NCI-H128 (cell line): Measurements from ENCODE around the gene PEX26.
"Not testable (repeated sequence)": the region's sequence is repeated elsewhere in the genome, so short reads cannot be mapped to it uniquely, and the experiment has no call there.

Experiments
- DNase-seq: peaks from one replicate; lab custom pipeline; 2025; ENCODE audit not compliant: unreplicated experiment; lab: John Stamatoyannopoulos, UW

PEX26 gene

DNA sequence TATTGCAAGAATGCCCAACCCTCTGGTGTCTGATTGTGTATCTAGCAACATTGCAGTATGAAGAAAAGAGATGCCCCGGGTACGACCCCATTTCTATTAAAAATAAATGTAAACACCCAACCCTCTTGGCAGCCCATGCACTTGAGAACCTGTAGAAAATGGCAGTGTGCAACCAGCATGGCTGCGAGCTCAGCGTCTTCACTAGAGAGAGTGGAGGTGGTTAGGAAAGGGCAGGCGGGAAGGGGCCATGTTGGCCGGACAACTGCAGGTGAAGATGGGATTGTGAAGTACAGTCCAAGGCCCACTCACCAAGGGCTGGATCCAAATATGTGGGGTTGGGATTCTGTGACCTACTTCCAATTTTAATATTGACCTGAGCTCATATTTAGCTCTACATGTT lies 15.9 kb downstream of the PEX26 start:
- no peak for DNase-seq

DNA sequence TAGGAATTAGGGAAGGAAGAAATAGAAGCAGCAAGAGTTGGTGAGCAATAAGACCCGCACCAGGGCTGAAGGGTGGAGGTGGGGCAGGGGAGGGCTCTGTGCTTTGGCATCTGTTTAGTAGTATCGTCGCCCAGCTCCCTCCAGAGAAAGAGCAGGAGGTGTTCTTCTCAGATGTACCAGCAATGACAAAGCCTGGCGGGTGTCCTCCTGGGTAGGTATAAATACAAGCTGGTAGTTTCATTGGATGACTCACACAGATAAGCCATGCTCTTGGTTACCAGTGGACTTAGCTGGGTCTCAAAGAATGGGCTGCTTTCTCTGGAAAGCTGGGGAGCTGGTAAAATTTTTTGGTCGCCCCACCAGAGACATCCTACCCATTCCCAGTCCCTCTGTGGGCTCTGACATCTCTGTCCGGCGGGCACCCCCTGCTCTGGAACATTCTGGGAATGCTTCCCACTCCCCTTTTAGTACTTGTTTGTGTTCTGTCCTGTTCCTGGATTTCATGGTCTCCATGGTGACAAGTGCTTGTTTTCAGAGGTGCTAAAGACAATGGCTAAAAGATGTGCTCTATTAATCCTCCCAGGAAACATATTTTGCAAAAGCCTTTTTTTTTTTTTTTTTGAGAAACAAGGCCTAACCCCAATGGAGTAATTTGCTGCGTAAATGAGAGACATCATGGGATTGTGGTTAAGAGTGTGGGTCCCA lies 17.5 kb downstream of the PEX26 start:
- no peak for DNase-seq

DNA sequence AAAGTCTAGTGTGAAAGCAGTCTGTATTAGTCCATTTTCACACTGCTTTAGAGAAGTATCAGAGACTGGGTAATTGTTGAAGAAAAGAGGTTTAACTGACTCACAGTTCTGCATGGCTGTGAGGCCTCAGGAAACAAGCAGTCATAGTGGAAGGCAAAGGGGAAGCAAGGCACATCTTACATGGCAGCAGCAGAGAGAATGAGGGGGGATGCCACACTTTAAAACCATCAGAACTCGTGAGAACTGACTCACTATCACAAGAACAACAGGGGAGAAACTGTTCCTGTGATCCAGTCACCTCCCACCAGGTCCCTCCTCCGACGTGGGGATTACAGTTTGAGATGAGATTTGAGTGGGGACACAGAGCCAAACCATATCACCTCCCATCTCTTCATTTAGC lies 19.0 kb downstream of the PEX26 start:
- DNase-seq: no peak

DNA sequence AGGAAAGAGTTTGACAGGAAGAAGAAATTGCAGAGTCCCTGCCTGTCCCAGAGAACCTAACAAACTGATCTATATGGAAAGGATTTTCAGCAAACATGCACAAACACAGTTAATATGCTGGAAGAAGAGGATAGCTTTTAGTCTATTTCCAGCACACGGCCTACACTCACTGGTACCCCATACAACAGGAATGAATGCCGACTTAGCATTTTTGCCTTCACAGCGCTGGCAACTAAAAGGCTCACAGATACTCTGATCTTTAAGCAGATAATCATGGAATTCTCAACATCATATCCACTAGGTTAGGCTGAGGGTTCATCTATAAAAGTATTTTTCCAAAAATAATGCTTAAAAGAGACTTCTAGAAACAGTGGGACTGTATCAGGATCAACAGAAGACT lies 23.0 kb downstream of the PEX26 start:
- DNase-seq: no peak

DNA sequence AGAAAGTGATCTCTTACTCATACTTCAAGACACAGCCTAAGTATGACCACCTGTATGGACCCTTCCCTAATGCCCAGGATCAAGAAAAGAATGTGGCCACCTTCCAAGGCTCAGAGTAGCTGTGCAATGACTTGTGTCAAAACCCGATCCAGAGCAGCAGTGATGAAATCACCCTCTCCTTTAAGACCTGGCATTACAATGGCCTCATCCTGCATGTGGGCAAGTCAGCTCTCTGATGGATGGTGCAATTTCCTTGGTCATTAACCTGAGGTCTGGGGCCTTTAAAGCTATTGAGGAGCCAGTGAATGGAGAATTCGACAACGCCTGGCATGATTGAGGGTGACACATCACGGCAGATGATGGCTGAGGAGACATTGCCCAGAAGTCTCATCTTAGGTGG lies 23.7 kb downstream of the PEX26 start:
- no peak for DNase-seq

DNA sequence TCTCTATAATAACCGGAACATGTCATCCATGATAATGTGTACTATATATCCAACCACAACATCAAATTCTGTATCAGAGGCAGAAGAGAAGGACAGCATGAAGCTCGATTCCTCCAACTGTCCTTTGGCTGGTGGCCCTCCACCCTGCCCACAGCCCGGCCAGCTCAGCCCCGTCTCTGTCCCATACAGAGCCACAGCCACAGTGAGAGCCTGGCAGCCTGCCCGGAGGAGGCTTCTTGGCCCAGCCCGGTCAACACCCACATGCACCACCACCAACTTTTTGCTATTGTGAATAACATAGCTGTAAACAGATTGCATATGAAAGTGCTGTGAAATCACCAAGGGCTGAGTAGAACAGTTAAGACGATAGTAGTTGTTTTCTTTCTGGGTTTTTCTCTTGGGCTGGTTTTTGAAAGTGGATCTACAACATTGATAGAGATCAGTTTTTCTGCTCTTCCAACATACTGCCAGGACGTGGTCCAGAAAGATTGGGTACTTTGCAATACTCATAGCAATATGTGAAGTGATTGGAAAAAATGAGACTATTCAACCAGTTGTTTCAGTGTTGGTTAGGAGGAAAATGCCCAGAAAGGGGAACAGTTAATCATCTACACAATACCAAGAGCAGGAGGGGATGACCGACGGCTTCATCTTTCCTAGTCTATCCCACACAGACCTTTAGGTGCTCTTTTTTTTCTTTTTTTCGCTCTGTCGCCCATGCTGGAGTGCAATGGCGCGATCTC lies 25.9 kb downstream of the PEX26 start:
- DNase-seq: no peak

DNA sequence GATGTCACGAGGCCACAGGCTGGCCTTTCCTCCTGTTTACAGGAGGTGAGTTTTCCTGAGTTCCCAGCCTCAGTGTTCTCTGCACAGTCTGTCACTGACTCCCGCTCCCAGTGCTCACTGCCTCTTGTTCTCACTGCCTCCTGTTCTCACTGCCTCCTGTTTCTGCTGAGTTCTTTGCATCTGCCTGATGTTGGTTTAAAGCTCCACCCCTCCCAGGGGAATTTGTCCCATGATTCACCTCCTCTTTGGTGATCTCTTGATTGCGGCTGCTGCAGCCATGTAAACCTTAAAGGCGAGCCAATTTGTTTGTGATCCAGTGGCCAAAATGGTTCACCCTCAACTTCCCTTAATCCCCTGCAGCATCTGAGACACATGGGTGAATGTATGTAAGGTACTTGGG lies 26.8 kb downstream of the PEX26 start:
- no peak for DNase-seq

DNA sequence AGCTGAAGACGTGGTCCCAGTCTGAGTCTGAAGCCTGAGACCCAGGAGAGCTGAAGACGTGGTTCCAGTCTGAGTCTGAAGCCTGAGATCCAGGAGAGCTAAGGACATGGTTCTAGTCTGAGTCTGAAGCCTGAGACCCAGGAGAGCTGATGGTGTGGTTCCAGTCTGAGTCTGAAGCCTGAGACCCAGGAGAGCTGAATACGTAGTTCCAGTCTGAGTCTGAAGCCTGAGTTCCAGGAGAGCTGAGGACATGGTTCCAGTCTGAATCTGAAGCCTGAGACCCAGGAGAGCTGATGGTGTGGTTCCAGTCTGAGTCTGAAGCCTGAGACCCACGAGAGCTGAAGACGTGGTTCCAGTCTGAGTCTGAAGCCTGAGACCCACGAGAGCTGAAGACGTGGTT lies 28.2 kb downstream of the PEX26 start:
- DNase-seq: not testable (repeated sequence)

DNA sequence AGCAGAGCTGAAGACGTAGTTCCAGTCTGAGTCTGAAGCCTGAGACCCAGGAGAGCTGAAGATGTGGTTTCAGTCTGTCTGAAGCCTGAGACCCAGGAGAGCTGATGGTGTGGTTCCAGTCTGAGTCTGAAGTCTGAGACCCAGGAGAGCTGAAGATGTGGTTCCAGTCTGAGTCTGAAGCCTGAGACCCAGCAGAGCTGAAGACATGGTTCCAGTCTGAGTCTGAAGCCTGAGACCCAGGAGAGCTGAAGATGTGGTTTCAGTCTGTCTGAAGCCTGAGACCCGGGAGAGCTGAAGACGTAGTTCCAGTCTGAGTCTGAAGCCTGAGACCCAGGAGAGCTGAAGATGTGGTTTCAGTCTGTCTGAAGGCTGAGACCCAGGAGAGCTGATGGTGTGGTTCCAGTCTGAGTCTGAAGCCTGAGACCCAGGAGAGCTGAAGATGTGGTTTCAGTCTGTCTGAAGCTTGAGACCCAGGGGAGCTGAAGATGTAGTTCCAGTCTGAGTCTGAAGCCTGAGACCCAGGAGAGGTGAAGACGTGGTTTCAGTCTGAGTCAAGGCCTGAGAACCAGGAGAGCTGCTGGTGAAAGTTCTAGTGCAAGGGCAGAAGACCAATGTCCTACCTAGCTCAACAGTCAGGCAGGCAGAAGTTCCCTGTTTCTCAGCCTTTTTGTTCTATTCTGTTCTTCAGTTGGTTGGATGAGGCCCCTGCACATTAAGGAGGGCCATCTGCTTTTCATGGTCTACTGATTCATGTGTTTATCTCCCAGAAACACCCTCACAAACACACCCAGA lies 29.0 kb downstream of the PEX26 start:
- not testable (repeated sequence) for DNase-seq

DNA sequence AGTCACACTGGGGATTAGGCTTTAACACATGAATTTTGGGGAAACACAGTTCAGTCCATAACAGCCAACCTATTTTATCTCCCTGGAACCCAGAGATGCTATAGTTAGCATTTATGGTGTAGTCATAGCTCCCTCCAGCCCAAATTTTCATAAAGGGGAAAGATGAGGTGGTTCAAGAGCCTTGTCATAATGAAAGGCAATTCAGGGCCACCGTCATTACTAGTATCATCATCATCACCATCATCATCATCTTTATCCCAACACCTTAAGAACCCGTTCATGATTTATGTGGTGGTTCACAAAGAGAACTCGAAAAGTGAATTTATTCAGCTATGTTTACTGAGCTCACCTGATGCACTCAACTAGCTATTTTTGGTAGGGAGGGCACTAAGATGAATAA lies 30.4 kb downstream of the PEX26 start:
- no peak for DNase-seq

DNA sequence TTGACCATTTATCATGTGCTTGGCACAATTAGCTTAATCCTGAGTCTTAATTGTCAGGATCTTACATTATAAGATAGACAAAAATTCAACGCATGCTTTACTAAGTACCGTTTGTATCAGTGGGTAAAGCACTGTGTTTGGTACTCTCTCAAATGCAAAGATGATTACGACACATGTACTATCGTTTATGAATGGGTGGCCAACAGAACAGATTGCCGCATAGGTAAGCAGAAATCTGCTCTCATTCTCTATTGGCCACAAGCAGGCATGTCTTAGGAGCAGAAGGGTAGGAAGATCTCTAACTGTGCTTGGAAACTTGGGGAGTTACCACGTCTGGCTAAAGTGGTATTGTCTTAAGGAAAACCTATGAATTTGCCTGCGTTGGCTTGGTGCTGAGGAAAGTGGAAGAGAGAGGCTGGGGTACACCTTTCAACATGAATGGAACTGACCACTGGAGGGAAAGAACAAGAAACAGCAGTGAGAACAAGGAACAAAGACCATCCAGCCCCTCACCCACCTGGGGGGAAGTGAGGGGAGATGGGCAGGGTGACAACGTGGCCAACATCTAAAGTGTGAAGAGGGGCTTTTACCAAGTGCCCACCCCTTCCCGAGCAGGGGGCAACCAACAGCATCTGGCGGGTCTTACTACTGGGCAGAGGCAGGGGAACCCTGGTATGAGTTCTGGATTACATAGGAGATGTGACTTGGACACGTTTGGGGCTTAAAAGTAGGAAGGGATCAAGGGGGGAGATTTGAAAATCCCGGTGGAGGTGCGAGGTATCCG lies 31.8 kb downstream of the PEX26 start:
- no peak for DNase-seq

DNA sequence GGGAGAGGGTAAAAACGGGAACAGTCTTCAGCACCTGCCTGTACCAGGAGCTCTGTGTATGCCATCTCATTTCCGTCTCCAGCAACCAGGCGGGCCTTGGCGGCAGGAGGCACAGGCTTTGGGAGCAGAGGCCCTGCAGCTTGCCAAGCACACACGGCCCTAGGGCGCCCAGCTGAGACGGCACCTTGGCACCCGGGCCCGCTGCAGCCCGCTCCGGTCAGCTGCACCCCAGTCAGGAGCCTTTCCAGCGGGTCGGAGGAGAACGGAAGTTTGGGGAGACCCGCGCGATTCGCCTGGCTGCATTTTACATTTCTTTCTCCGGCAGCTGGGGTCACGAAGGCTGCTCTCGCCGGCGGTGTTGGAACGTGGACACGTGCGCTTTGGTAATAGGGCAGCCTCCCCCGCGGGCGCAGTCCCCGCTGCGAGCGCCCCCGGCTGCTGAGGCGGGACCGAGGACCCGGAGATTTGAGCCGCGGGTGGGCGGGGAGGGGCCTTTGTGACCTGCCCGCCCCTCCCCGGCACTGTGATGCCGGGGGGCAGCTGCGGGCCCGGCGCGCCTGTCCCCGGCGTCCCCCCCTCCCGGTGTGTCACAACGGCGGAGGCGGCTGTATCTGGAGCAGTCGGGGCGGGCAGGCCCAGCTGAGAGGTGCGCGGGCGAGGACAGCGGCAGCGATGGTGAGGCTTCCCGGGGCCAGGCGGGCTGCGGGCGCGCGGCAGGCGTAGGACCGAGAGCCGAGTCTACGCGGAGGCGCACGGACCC lies 32.6 kb downstream of the PEX26 start, which contains the start of gene TUBA8:
TUBA8 (plus strand) TSS at position 616 of the 760 bp plus-strand sequence; CDS start at position 673, 57 bp downstream.
- peak; percentile 26 for DNase-seq

DNA sequence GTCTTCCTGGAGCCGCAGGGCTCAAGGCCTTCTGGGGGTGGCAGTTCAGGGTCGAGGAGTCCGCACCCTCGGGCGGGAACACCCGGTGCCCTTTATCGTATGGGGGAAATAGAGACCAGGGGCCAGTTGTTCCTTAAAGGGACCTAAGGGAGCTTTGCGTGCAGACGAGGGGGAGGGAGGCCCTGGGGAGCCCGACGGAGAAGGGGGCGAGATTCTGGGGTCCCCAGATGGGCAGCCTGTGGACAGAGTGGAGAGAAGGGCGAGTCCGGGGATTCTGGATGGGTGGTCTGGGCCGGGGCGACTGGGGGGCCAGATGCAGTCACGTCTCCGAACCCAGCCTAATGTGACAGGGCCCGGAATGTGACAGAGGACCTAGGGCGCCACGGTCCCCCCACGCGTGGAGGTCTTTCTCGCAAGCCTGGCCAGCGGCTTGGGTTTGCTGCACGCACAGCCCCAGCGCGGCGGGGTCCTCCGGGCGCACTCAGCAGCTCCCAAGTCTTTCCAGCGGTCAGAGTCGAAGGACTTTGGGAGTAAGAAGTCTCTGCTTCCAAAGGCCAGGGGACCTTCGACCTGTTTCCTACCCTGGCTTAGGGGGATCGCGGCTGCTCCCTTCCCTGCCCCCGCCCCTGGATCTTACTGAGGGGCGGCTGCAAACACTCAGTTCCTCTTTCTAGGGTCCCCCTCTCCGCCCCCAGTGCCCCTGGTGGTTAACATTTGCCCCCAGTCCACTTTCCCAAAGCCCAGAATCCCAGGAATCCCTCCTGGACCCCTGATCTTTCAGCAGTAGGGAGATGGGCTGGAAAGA lies 33.4 kb downstream of the PEX26 start:
- DNase-seq: no peak

DNA sequence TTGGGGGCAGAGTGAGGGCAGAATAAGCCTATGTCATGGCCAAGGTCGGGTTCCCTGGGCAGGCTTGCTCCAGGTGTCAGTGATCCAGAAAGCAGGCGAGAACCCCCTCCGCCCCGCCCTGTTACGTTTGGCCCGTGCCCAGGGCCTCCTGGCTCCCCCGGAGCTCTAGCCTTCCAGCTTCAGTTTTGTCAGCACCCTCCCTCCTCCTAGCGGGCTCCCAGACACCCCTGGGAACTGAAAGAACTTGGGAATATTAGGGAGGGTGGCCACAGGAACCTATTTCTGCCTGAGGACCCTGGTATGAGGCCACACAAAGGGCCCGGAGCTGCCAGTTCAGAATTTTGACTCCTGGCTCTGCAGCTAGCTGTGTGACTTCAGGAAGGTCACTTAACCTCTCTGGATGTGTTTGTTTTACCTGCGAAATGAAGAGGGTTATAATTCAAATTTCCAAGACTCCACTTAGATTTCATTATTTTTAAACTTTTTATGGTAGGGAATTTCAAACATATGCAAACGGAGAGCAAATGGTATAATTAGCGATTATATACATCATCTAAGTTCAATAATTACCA lies 34.1 kb downstream of the PEX26 start:
- DNase-seq: no peak

DNA sequence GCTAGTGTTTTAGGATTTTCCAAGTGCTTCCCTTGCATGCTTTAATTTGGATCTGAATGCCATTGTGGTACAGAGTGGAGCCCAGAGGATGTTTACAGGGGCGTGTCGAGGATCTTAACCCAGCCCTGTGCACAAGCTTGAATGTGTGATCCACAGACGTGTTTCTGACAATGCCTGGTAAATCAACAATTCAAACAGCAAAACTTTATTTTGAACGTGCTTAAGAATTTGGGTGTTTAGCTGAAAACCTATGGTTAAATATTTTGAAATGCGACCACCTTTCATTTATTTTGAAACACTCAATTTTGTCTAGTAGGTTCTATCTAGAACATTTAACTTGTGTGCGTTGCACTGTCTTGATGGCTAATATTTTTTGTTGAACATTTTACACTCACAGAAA lies 34.6 kb downstream of the PEX26 start:
- no peak for DNase-seq

DNA sequence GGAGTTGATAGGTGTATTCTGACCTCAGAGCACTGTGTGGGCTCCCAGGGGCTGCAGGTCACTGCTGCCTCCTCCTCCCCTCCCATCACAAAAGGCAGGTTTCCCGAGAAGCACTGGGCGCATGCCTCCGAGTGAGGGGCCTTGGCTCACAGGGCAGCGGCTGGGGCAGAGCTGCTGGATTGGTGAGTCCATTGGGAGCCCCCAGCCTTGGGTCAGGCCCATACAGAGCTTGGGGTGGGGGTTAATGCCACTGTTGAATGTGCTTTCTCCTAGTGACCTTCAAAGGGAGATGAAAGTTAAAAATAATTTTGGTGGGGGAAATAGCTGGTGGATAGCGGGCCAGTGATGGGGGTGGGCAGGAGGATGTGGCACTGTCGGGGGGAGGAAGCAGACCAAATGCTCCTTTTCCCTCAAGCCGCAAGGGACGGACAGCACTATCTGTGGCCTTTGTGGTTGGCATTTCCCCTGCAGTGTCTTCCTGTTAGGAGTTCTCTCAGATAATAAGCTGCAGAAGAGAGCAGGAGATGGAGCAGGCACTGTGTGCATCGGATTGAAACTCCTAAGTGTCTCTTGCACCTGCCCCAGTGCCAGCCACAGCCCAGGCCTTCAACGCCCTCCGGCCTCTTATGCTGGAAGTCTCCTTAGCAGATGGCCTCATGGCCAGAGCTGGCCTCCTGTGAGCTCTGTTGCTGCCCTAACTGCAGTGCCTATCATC lies 36.0 kb downstream of the PEX26 start:
- DNase-seq: no peak

DNA sequence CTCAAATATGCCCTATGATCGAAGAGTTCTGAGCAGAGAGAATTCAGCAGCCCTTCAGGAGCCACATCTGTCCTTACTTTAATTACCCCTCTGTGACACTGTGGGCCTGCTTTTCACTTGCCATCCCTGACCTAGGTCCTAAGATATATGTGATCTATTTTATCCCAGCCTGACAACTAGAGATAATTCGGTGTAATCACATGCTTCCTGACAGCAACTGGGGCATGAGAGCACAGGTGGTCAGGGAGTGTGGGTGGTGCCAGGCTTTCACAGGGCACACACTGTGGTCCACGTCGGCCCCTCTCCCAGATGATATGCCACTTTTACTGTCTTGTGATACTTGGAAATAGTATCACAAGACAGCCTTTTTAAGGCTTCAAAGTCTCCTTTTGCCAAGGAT lies 36.7 kb downstream of the PEX26 start:
- DNase-seq: no peak

DNA sequence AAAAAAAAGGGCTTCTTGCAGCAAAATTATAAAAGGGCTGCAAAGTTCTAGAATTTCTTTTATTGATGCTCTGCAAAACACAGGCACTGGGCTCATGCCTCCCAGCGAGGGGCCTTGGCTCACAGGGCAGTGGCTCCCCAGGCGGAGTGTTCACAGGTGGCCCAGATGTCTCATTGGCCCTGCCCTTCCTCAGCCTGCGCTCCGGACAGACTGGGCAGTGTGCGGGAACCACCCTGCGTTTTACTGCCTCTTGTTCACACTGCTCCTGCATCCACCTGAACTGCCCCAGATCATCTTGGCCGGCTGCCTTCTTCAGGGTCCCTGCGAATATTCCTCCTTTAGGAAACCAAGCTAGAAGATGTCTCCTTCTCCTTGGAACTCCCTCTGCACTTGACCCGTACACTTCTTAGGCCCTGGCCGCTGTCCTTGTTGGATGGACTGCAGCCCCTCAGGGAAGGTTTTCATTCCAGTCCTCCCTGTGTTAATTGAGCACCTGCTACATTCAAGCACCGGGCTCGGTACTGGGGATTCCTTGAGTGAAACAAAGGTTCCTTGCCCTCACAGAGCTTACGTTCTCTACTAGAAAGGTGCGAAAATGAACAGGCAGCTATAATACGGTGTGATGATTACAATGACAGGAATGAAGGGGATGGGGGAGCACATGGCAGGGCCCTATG lies 37.3 kb downstream of the PEX26 start:
- no peak for DNase-seq
